Tibial nerve (tissue), 4 donors: ENCODE data around the gene LY6G6C.

Experiments
- CTCF ChIP-seq, 5 experiments: fragments of 200-600 bp in 3 of 5; fragments of 450-650 bp in 2 of 5; sonication (generic) in 3 of 5; IDR thresholded peaks; one replicate each; pipeline ENCODE4 v1.5.1; 2016 to 2019; ENCODE audit warnings: antibody characterized with exemption in 5 of 5, mild to moderate bottlenecking in 3 of 5, moderate library complexity in 2 of 5
- EP300 ChIP-seq, 2 donors: sonication (generic); formaldehyde crosslinking; IDR thresholded peaks; one replicate each; pipeline ENCODE4 v1.6.1; 2017; ENCODE audit warnings: antibody characterized with exemption in 2 of 2, mild to moderate bottlenecking in 1 of 2
- POLR2A ChIP-seq, 2 donors: fragments of 450-650 bp; IDR thresholded peaks; one replicate each; pipeline ENCODE4 v1.6.1; 2017; ENCODE audit warnings: antibody characterized with exemption in 2 of 2, mild to moderate bottlenecking in 2 of 2, moderate library complexity in 2 of 2

GRCh38 chr6:31749301-31750036 is 27.9 kb upstream of the LY6G6C start:
- no peak for TF ChIP-seq CTCF (IDR thresholded peaks at IDR 0.05)
- TF ChIP-seq POLR2A (IDR thresholded peaks at IDR 0.05) = no peak
- TF ChIP-seq EP300 (IDR thresholded peaks at IDR 0.05) = no peak
